Ishikawa (cell line): Measurements from ENCODE around the gene CNOT1.

Source experiments
- CEBPB ChIP-seq: IDR thresholded peaks from 2 replicates; pipeline ENCODE4 v1.6.1; 2012
- EGR1 ChIP-seq: IDR thresholded peaks from 2 replicates; pipeline ENCODE4 v1.6.1; 2012
- EP300 ChIP-seq: IDR thresholded peaks from 2 replicates; pipeline ENCODE4 v1.6.1; 2012; ENCODE audit warnings: borderline replicate concordance
- FOXM1 ChIP-seq: IDR thresholded peaks from 2 replicates; pipeline ENCODE4 v1.6.1; 2012; ENCODE audit warnings: low read depth, borderline replicate concordance
- MAX ChIP-seq: IDR thresholded peaks from 2 replicates; pipeline ENCODE4 v1.6.1; 2012
- REST ChIP-seq: IDR thresholded peaks from 2 replicates; pipeline ENCODE4 v1.6.1; 2012; ENCODE audit warnings: low read depth, mild to moderate bottlenecking
- YY1 ChIP-seq: IDR thresholded peaks from 2 replicates; pipeline ENCODE4 v1.6.1; 2012; ENCODE audit warnings: low read depth

- TF ChIP-seq CEBPB (no peak), EP300 (no peak), REST (no peak), FOXM1 (no peak), YY1 (no peak), EGR1 (no peak), MAX (no peak)
Measured at GRCh38 chr16:58509256-58510096, 120.2 kb downstream of the CNOT1 start.
